RWPE2 (cell line): ENCODE data around the gene DDAH1.
"Not testable (repeated sequence)": the region's sequence is repeated elsewhere in the genome, so short reads cannot be mapped to it uniquely, and the experiment has no call there.

Experiments used
- ATAC-seq: fragments of 200-7000 bp; cut with Tn5 transposase; 3 replicates; pipeline ENCODE4 v1.9.1; 2021; ENCODE audit warnings: low read depth
- DNase-seq: peaks from one replicate; pipeline ENCODE4 v3.0.0-alpha.2; 2020; ENCODE audit warnings: low spot score
- H3K27ac ChIP-seq: fragments of 450-650 bp; 2 replicates; pipeline ENCODE4 v1.5.1; 2017; ENCODE audit warnings: mild to moderate bottlenecking; ENCODE audit not compliant: poor library complexity, severe bottlenecking
- H3K27me3 ChIP-seq: fragments of 250-450 bp; sonication (Bioruptor Pico); 2 replicates; pipeline ENCODE4 v1.5.1; 2021; ENCODE audit warnings: mild to moderate bottlenecking, moderate library complexity; ENCODE audit not compliant: insufficient read depth, poor library complexity, severe bottlenecking
- H3K36me3 ChIP-seq: fragments of 250-450 bp; sonication (Bioruptor Pico); 2 replicates; pipeline ENCODE4 v1.5.1; 2020; ENCODE audit warnings: low read depth, mild to moderate bottlenecking, moderate library complexity
- H3K4me1 ChIP-seq: fragments of 250-450 bp; sonication (Bioruptor Pico); 2 replicates; pipeline ENCODE4 v1.5.1; 2021; ENCODE audit warnings: mild to moderate bottlenecking, moderate library complexity; ENCODE audit not compliant: insufficient read depth, poor library complexity, severe bottlenecking
- H3K4me3 ChIP-seq: fragments of 250-450 bp; sonication (Bioruptor Pico); 2 replicates; pipeline ENCODE4 v1.5.1; 2021; ENCODE audit warnings: mild to moderate bottlenecking, moderate library complexity; ENCODE audit not compliant: severe bottlenecking
- H3K9me3 ChIP-seq: fragments of 250-450 bp; sonication (Bioruptor Pico); 2 replicates; pipeline ENCODE4 v1.5.1; 2021; ENCODE audit warnings: mild to moderate bottlenecking, moderate library complexity; ENCODE audit not compliant: severe bottlenecking
- TF ChIP-seq, protein P1 (sequence below): fragments of 450-650 bp; IDR thresholded peaks from one replicate; pipeline ENCODE4 v1.5.1; 2017; ENCODE audit warnings: mild to moderate bottlenecking, moderate library complexity; ENCODE audit not compliant: poor library complexity, severe bottlenecking

The DDAH1 gene

DNA sequence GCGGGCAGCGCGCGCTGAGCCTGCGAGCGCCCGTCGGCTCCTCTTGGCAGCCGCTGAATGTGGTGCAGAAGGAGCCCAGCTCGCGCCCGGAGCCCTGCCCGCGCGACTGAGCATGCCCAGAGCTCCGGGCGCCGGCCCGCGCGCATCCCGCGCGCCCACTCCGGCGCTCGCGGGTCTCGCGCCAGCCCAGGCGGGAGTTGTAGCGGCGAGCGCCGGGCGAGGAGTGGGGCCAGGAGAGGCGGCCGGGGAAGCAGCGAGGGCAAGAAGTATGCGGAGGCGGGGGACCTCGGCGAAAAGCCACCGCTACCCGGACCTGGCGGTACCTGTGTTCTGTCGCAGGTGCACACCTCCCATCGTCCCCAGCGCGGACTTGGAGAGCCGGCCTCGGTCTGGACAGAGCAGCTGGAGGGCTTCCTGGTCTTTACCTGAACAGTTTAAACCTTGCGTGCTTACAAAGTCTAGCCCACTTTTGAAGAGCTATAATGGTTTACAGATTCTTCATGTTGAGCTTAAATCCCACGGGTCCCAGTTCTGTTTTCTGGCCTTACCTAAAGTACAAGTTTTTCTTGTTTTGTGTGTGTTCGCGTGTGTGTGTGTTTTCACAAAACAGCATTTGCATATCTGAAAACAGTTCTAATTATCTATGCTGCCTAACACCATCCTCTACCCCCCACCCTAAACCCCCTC, at the start of gene DDAH1:
Gene DDAH1 (minus strand): TSS at position 61 of the 687 bp plus-strand sequence. CDS start 114 bp downstream, outside the sequence.
- DNase-seq (peak; percentile 63), ATAC-seq (peak; percentile 73)
- Histone ChIP-seq H3K4me3 (peak within 1 kb of the TSS; percentile 69), H3K4me1 (peaks cover 8% of the 10 kb centered on the region), H3K36me3 (no peaks in the 10 kb centered on the region), H3K9me3 (no peaks in the 10 kb centered on the region), H3K27ac (peak within 1 kb of the TSS; percentile 50), H3K27me3 (no peaks in the 10 kb centered on the region)
- TF ChIP-seq, protein P1, sequence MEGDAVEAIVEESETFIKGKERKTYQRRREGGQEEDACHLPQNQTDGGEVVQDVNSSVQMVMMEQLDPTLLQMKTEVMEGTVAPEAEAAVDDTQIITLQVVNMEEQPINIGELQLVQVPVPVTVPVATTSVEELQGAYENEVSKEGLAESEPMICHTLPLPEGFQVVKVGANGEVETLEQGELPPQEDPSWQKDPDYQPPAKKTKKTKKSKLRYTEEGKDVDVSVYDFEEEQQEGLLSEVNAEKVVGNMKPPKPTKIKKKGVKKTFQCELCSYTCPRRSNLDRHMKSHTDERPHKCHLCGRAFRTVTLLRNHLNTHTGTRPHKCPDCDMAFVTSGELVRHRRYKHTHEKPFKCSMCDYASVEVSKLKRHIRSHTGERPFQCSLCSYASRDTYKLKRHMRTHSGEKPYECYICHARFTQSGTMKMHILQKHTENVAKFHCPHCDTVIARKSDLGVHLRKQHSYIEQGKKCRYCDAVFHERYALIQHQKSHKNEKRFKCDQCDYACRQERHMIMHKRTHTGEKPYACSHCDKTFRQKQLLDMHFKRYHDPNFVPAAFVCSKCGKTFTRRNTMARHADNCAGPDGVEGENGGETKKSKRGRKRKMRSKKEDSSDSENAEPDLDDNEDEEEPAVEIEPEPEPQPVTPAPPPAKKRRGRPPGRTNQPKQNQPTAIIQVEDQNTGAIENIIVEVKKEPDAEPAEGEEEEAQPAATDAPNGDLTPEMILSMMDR: no peak

GRCh38 chr1:85513998-85514397, 49.0 kb upstream of the DDAH1 start:
- DNase-seq, ATAC-seq, H3K27me3 ChIP-seq, H3K36me3 ChIP-seq, H3K9me3 ChIP-seq, H3K4me1 ChIP-seq, H3K4me3 ChIP-seq, H3K27ac ChIP-seq: not testable (repeated sequence)

DNA sequence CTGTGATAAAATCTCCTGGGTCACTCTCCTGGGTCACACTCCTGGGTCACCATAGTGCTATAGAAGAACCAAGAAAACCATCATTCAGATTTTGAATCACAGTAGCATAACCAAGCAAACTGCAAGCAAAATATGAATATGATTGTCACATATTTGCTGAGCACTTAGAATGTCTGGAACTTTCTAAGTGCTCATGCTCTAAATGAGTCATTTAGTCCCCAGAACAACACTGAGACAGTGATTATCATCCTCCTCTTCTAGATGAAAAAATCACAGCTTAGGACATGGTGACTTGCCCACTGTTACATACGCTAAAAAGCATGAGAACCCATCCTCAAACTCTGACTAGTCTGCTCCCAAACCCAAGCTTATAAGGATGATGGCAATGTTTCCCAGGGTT, 39.5 kb upstream of the DDAH1 start:
- no peaks in the 10 kb centered on the region for H3K4me1 ChIP-seq
- no peaks in the 10 kb centered on the region for H3K36me3 ChIP-seq
- no peaks in the 10 kb centered on the region for H3K27me3 ChIP-seq
- TF ChIP-seq, protein P1: no peak
- ATAC-seq (no peak), DNase-seq (no peak)
- H3K4me3 ChIP-seq: no peak overlapping the region
- no peaks in the 10 kb centered on the region for H3K9me3 ChIP-seq
- no peak overlapping the region for H3K27ac ChIP-seq

GRCh38 chr1:85502625-85503083, 37.7 kb upstream of the DDAH1 start:
- no peaks in the 10 kb centered on the region for H3K4me1 ChIP-seq
- no peaks in the 10 kb centered on the region for H3K9me3 ChIP-seq
- H3K27me3 ChIP-seq: no peaks in the 10 kb centered on the region
- H3K4me3 ChIP-seq: no peak overlapping the region
- no peak for DNase-seq
- TF ChIP-seq, protein P1: peak; percentile 50
- no peak overlapping the region for H3K27ac ChIP-seq
- ATAC-seq: peak; percentile 55; the same call in 1 of the 3 replicates
- no peaks in the 10 kb centered on the region for H3K36me3 ChIP-seq

- ATAC-seq (no peak), DNase-seq (no peak)
- H3K9me3 ChIP-seq: no peaks in the 10 kb centered on the region
- no peaks in the 10 kb centered on the region for H3K36me3 ChIP-seq
- TF ChIP-seq, protein P1: no peak
- no peaks in the 10 kb centered on the region for H3K27me3 ChIP-seq
- no peaks in the 10 kb centered on the region for H3K4me1 ChIP-seq
- H3K27ac ChIP-seq: no peak overlapping the region
- H3K4me3 ChIP-seq: no peak overlapping the region
These were observed 37.2 kb upstream of the DDAH1 start for GRCh38 chr1:85502171-85502570.
